Fibroblast of skin of abdomen (primary cell): Measurements from ENCODE around the gene GABRG3.

Experiments used
- DNase-seq: peaks from one replicate; pipeline ENCODE4 v3.0.0-alpha.2; 2013

The GABRG3 gene

DNA sequence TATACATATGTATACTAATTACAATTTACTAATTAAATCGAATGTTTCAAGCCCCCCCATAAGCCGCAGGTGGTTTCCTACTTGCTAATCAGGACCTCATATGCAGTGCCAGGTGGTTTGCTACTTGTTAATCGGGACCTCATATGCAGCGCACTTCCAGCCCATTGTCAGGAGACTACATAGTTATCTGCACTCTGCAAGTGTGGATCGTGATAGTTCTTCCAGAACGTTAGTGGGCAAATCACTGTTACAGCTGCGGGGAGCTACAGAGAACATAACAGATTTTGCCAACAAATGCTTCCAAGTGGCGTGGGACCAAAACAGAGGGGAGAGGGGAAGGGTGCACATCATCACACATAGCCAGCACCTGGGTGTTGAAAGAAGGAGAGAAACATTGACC is 558.4 kb downstream of the GABRG3 start:
- DNase-seq, result no peak

DNA sequence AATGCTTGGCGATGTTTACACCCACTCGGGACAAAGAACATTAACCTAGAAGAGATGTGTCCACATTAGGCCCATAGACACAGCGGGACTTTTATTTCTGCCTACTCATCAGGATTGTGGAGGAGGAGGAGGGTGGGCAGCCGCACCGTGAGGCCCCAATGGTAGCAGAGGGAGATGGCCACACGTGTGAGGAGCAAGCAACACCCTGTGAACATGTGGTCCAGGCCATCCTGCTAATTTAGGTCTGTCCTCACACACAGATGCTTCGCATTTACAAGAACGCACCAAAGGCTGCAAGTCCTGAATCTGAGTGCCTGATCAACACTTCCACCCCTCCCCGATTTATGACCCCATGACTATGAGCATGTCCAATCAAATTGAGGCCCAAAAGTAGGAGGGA is 560.0 kb downstream of the GABRG3 start:
- DNase-seq, result no peak

DNA sequence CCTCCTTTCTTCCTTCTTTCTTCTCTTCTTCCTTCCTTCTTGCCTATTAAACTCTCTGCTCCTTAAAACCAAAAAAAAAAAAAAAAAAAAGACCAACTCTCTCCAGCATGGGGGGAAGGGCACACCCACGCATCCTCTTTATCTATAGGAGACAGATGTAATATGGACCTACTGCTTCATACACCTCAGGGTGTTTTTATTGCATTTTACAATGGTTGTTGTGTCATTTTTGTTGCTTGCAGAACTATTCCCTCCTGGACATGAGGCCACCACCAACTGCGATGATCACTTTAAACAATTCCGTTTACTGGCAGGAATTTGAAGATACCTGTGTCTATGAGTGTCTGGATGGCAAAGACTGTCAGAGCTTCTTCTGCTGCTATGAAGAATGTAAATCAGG is 561.4 kb downstream of the GABRG3 start:
- no peak for DNase-seq

DNA sequence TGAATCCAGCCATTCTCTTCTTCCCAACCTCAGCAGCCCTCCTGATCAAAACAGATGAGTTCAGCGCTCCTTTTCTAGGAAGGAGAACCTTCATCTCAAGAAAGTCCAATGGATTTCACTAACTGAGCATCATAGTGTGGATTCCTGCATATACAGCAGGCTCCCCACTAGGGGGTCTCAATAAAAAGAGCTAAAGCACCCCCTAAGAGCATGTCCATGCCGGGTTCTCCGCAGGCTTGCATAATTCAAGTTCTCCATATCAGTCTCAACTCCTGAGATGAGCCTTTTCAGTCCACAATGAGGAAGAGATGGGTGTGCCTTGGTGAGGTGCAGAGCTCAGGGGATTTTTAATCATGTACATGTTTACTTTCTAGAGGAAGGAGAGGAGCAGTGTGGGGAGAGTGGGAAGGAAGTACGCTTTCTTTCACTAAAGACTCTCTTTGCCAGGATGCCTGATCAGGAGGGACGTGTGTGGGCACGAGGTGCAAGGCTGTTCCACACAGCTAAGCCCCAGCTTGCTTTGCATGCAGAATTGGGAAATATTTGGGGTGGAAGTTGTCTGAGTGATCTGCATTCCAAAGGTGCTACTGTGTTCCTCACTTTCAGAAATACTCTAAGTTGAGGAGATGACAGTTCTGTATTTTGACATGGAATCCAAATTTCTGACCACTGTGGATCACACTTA is 564.6 kb downstream of the GABRG3 start:
- DNase-seq, result no peak

DNA sequence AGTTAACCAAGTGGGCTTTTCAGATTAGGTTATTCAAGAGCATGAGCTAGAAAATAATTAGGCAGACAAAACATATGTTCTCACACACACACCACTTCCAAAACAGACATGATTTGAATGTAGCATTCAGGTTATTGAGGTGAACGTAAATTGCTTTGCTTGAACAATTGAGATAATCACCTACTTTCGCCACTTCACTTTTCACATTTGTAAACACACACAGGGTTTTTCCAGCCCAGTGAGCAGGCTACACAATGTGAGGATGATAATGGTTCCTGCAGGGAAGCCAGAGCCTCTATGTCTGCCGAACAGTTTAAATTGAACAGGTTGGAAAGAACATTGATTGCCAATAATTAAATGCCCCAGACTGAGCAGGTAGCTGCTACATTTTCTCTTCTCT is 567.3 kb downstream of the GABRG3 start:
- DNase-seq, result no peak

DNA sequence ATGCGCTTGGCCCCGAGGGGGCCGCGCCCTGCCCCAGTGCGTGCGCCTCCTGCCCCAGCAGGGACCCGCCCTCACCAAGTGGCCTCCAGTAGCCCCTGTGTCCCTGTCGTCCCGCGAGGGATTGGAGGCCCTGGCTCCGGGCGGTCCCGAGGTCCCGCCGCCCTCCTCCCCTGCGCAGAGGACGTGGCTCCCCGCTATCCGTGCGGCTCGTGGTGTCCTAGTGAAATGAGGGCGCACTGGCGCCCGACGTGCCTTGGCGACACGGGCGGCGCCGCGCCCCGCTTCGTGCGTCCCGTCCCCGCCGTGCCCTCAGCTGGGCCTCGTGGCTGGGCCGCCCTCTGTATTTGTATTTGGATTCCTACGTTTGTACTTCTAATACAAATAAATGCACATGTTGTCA is 570.6 kb downstream of the GABRG3 start:
- DNase-seq, result no peak

DNA sequence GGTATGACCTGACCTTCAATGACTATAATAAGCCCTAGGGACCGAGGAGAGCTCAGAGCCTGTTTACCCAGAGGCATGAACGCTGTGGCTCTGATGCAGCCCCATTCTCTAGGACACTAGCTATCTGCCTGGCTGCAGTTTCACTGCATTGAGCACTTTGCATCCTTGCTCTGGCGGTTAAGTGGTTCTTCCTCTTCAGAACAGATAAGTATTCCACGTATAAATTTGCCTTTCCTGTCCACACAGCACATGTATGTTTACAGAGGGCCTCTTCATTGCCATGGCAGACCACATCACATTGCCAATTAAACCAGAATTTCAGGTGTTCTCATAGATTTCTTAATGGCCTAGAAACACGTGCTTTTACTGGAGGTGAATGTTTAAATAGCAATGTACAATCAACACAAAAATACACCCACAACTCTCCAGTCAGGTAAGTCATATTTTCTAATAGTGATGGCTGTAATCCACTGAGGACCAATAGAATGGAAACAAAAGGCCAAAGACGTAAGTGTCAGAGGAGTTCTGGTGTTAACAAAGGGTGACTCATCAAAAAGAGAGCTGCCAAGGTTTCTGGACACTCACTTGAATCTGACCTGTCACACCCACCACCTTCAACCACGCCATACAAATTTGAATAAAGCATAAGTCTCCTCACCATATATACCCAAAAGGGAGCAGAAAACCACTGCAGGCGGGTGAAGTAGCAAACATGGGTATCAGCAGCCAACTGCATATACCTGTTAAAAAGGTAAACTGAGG is 574.7 kb downstream of the GABRG3 start:
- no peak for DNase-seq

DNA sequence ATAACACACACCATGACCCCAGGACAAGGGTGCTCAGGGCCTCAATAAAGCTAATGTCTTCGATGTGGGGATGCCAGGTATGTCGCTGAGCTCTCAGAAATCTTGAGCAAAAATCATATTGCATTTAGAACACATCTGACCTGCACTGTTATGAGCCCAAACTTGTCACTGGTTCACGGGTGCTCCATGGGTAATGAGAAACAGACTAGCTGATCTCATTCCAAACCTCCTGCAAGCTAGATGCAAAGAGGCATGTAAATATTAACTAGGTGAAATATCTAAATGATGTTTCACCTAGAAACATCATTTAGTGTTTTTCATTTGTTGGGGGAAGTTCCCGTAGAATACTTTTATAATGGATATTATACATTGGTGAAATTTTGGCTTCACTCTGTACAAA is 578.8 kb downstream of the GABRG3 start:
- peak; percentile 15 for DNase-seq

DNA sequence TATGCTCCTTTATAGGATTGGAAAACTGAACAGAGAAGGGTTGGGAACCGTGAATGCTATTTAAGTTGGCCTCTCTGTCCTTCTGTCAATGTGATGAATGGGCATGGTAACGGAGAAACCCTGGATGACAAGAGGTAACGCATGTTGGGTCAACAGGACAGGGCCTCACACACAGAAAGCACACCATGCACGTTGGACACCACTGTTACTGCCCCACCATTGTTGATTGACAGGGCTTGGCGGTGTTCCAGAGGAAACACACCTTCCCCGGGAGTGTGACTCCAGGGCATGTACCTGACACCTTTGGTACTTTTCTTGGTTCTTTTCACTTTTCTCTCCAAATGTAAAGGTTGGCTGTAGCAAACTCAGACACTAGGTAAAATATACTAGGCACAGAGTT is 579.7 kb downstream of the GABRG3 start:
- no peak for DNase-seq

DNA sequence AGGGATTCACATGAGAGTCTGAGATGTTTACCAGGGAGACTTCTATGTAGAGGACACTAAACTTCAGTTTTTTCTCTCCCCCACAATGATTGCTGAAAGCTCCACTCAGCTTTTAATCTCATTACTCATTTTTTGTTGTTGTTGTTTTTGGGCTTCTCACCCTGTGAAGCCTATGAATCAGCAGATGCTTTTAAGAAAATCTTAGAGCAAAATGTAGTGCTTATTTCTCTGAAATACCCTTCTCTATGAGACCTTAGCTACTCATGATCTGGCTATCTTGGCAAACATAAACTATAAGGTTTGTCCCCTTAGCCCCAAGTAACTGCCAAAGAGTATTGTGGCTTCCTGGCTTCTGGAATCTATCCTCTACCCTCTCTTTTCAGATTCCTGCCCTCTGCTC is 590.8 kb downstream of the GABRG3 start:
- DNase-seq, result no peak

DNA sequence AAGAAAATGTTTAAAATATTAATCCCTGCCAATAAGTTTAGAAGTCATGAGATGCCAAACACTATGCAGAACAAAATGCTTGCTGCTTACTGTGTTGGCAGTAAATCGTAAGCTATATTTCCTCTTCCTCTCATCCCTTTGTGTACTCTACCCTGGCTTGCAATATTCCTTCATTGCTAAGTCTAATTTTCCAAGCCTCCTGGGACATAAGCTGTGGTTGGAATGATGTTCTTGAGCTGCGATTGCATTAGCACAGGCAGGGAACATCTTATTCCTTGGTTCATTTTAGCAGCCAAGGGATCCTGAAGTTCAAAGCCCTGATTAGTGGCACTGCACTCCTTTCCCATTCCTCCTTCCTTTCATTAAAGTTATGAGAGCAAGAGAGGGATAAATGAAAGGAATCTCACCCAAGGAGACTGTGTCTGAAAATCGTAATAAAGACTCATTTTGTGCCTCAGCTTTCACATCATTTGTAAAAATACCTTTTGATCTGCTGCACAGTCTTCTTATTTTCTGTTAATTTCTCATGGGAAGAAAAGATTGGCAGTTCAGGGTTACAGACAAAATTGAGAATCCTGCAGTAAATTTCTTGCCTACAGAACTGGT is 592.9 kb downstream of the GABRG3 start:
- no peak for DNase-seq

DNA sequence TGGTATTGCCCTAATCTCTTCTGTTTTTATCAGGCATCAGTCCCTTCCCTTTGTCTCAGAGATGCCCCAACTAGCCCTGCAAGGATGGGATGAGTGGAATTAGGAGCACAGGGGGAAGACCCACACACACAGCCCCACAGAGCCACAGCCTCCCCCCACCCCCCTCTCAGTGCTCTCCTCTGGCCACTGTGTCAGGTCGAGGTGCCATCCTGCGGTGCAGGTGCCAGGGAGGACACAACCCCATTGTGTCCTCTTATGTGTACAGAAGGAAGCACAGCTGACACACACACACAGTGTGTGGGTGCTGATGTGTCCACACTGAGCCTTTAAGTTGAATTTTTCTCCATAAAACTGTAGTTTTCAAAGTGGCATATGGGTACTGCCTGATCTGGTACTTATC is 593.7 kb downstream of the GABRG3 start:
- DNase-seq, result no peak

DNA sequence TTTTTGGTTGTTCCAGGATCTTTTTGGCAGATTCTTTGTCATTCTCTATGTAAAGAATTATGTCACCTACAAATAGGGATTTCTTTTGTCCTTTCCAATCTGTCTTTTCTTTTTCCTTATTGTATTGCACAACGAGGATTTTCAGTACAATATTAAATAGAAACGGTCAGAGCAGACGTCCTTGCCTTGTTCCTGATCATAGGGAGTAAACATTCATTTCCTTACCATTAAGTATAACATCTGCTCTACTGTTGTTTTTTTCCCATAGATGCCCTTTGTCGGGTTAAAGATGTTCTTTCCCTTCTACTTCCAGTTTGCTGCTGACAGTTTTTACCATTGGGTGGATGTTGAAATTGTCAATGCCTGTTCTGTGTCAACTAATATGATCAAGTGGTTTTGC is 599.8 kb downstream of the GABRG3 start:
- no peak for DNase-seq

DNA sequence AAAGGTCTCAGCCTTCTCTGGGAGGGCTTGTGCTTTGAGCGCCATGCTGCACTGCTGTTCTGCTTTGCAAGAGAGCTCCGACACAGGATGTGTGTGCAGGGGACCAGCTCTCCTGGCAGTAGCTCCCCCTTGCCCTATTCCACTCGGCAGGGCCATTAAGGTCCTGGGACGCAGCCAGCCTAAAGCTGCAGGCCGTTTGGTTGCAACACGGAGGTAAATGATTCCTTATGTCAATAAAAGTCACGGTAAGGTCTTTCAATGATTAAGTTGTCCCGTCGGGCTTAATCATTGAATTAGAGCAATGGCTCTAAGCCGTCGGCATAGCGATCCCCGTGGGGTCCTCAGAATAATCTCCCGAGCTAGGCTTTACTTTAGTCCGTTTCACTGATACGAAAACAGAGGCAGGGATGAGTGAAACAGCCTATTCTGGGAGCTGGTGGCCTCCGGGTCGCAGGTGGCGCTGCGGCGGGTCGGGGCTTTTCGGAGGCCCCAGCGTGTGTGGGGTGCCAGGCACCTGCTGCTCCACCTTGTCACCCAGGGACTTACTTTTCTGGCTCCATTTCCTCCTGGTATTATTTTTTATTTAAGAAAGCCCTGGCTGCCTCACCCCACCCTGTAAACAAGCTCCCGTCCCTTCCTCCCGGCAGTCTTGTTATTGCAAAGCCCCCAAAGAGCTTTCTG is 603.0 kb downstream of the GABRG3 start:
- no peak for DNase-seq

DNA sequence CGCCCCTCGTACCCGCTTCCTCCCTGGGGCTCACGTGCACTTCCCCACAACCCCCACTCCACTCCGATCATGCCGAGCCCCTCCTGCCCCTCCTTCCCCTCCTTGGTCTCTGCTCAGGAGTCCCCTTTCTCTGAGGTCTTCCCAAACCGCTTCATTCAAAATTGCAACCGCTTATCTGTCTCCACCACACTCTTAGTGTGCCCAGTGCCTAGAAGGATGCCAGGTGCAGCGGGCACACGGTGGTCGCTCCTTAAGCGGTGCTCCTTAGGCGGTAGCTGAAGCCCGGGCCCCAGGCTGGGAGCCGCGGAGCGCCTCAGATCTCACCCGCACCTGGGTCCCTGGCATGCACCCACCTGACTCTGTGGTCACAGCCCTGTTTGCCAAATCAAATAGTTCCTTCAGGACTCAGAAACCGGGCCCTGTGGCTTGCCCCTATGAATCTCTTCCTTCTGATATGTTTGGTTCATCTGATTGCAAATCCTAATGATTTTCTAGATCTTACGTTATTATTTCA is 603.6 kb downstream of the GABRG3 start:
- no peak for DNase-seq

DNA sequence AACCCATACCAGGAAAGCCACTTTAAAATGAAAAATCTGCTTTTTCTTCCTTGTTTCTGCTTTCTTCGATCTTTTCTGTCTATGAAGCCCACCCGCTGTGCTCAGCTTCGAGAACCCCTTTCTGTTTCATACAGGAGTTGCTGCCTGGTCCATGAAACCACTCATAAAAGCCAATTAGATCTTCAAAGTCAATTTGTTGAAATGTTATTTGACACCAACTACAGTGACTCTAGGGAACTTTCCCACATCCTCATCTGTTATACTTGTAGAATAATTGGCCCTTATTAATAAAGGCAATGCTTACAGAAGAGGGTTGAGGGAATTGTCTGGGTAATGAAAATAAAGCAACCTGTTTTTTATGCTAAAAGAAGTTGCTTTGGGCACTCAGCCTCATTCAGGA is 604.5 kb downstream of the GABRG3 start:
- DNase-seq, result no peak

DNA sequence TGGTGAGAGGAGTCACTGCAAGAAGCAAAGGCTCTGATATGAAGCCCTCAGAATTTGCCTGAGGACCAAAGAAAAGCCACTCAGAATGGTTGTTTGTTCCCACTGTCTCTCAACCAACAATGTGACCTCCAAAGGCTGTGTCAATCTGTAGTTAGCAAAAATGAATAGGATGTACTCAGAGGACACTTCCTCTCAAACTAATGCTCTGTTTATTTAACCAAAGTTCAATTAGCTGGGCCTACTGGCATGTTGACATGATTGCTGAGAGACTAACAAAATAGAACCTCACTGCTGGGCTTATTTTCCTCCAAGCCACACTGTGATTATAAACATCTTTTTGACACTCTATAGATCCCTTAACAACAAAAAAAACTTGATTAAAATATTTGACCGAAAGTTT is 605.6 kb downstream of the GABRG3 start:
- DNase-seq, result no peak

DNA sequence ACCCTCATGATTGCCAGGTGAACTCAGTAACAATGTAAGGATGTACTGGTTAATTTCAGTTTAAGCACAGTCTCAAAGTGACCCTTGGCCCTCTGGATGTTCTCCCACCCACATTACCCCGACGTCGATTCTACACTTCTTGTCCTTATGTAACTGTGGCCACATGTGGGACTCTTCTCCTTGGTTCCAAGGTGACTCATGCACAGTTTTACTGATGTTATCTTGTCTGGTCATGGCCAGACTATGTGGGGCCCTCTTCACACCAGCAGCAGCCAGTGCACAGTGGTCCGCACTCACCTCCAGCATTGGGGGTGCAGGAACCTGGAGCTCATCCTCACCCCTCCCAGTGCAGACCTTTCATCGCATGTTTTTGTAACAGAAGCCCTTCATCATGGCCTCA is 608.8 kb downstream of the GABRG3 start:
- DNase-seq, result no peak

DNA sequence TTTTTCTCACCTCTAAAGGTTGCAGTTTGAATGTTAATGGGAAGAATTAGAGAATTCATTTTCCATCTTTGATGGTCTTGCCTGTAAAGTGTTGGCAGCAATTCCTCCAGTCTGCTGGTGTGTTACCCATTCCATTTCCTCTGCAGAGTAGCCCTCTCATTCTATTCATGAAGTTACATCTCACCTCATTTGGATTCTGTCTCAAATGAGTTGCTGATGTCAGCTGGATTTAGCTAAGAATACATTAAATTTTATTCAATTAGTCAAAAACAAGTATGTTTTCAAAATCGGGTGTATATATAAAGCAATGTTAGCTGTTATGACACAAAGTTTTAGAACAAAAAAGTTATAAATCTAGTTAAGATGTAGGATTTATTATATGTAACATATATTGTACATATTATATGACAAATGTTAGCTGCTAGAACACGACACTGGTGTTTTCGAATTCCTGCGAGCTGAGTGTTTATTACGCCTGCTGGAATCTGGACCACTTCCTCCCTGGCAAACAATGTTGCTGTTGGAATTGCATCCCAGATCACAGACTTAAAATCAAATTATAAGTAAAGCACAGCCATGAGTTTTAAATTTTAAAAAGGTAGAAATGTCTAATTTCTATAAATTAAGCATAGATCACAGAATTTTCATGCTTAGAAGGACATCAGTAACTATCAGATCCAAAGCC is 611.9 kb downstream of the GABRG3 start:
- peak; percentile 80 for DNase-seq

DNA sequence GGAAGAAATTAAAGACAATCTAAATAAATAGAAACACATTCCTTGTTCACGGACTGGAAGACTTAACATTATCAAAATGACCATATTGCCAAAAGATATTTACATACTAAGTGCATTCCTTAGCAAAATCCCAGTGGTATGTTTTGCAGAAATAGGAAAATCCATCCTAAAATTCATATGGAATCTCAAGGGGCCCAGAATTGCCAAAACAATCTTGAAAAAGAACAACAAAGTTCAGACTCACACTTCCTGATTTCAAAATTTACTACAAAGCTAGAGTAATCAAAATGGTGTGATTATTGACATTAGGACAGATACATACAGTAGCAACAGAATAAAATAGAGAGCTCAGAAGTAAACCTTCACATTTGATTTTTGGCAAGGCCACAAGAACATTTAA is 612.7 kb downstream of the GABRG3 start:
- DNase-seq, result no peak

DNA sequence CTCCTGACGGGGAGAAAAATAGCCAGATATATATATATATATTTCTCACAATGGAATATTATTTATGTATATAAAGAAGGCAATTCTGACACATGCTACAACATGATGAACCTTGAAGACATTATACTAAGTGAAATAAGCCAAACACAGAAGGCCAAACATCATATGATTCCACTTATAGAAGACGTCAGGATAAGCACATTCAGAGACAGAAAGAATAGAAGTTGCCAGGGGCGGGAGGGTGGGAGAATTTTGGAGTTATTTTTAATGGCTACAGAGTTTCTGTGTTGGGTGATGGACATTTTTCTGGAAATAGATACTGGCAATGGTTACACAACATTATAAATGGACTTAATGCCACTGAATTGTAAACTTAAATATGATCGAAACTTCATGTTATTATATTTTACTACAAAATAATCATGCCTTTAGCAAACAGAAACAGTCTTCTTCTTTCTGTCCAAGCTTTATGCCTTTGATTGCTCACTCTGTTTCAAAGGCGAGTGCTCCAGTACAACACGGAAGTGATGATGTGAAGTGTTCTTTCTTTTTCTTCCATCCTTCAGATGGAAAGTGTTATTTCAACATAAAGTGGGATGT is 614.2 kb downstream of the GABRG3 start:
- no peak for DNase-seq

DNA sequence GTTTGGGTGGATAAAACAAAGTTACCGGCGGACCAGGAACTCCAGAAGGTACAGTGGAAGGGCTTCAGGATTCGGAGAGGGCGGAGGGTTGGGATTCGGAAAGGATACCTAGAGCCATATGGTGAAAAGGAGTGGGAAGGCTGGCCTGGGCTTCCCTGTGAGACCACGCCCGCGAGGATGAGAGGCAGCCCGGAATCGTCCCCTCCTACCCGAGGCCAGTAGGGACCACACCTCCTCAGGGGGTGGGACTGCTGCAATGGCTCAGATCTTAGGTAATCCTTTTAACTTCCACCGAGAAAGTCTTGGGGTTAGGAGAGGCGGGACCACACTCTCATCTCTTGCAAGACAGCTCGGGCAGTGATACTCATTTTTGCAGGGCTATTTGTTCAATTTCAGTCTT is 616.8 kb downstream of the GABRG3 start:
- no peak for DNase-seq
